Breast epithelium (tissue), 4 donors: ENCODE results near the gene GOLIM4. TPM values are rescaled to one million over a fixed set of nuclear protein-coding genes. Genes with fewer than 3 reads are reported as not detected.

Experiments
- DNase-seq, 2 donors: peaks; one replicate each; pipeline ENCODE4 v3.0.0-alpha.2; 2019; ENCODE audit warnings: low spot score in 2 of 2
- H3K27ac ChIP-seq, 2 donors: fragments of 200-600 bp; sonication (generic) in 1 of 2; one replicate each; pipeline ENCODE4 v1.5.1; 2016 to 2019; ENCODE audit warnings: mild to moderate bottlenecking in 1 of 2
- H3K27me3 ChIP-seq, 2 donors: fragments of 200-600 bp; sonication (generic) in 1 of 2; one replicate each; pipeline versions ENCODE4 v1.5.1 to v1.6.0; 2017 to 2019; ENCODE audit warnings: control low read depth in 1 of 2, mild to moderate bottlenecking in 1 of 2
- H3K36me3 ChIP-seq: fragments of 200-600 bp; one replicate; pipeline ENCODE4 v1.5.1; 2019
- H3K4me1 ChIP-seq, 2 donors: fragments of 200-600 bp; sonication (generic); one replicate each; pipeline ENCODE4 v1.5.1; 2016 to 2019; ENCODE audit warnings: control low read depth in 1 of 2
- H3K4me3 ChIP-seq, 3 donors: fragments of 200-600 bp; sonication (generic); 1 replicate in 2 of 3; 2 replicates in 1 of 3; pipeline ENCODE4 v1.5.1; 2016 to 2019; ENCODE audit warnings: mild to moderate bottlenecking in 3 of 3, moderate library complexity in 2 of 3
- H3K9me3 ChIP-seq, 2 donors: fragments of 200-600 bp; sonication (generic) in 1 of 2; one replicate each; pipeline ENCODE4 v1.5.1; 2016 to 2019; ENCODE audit warnings: control low read depth in 1 of 2
- CTCF ChIP-seq, 3 donors: fragments of 450-650 bp; IDR thresholded peaks; one replicate each; pipeline ENCODE4 v1.5.1; 2016 to 2017; ENCODE audit warnings: antibody characterized with exemption in 3 of 3, mild to moderate bottlenecking in 3 of 3, moderate library complexity in 3 of 3
- POLR2A ChIP-seq: fragments of 450-650 bp; IDR thresholded peaks from one replicate; pipeline ENCODE4 v1.6.1; 2016; ENCODE audit warnings: antibody characterized with exemption, mild to moderate bottlenecking, moderate library complexity
- POLR2AphosphoS5 ChIP-seq, 3 donors: sonication (generic); formaldehyde crosslinking; IDR thresholded peaks; one replicate each; pipeline ENCODE4 v1.6.1; 2017; ENCODE audit warnings: antibody characterized with exemption in 3 of 3
- intact Hi-C: fragments of 100-400 bp; cut with DNase I; formaldehyde crosslinking; loops from one replicate; pipeline ENCODE4 v1.15.1; 2023; ENCODE audit warnings: low total_unique reads
- total RNA-seq, 3 donors: library from RNA; depleted of rRNA; stranded (reverse); fragments of >200 nt; gene quantifications; one replicate each; pipeline ENCODE4 v1.1.0, GENCODE V29; 2016

GOLIM4 gene
- total RNA-seq, 3 donors from 2014 or later = 21.4 to 34.9 (median 33.8) TPM

- Histone ChIP-seq H3K27me3 (no peaks in the 10 kb centered on the region), H3K36me3 (no peaks in the 10 kb centered on the region), H3K4me3 (no peak overlapping the region), H3K27ac (no peak overlapping the region), H3K4me1 (no peaks in the 10 kb centered on the region), H3K9me3 (no peaks in the 10 kb centered on the region)
- no peak for TF ChIP-seq POLR2AphosphoS5 (IDR thresholded peaks at IDR 0.05)
- no peak for TF ChIP-seq POLR2A
- no peak for TF ChIP-seq CTCF (IDR thresholded peaks at IDR 0.05)
- intact Hi-C loops = no loop called here
- no peak for DNase-seq
Observed at GRCh38 chr3:168083906-168084305, 11.8 kb downstream of the GOLIM4 start.

- Histone ChIP-seq H3K27me3 (no peaks in the 10 kb centered on the region), H3K4me1 (no peaks in the 10 kb centered on the region), H3K27ac (no peak overlapping the region), H3K36me3 (no peaks in the 10 kb centered on the region), H3K9me3 (no peaks in the 10 kb centered on the region), H3K4me3 (no peak overlapping the region)
- DNase-seq = no peak
- intact Hi-C loops = no loop called here
- TF ChIP-seq CTCF (IDR thresholded peaks at IDR 0.05) = no peak
- no peak for TF ChIP-seq POLR2AphosphoS5 (IDR thresholded peaks at IDR 0.05)
- no peak for TF ChIP-seq POLR2A
Observed at GRCh38 chr3:168081856-168082255, 13.9 kb downstream of the GOLIM4 start.

- TF ChIP-seq POLR2AphosphoS5 (IDR thresholded peaks at IDR 0.05) = no peak
- no peak for TF ChIP-seq CTCF (IDR thresholded peaks at IDR 0.05)
- no peak for TF ChIP-seq POLR2A
- no peak for DNase-seq
- no peaks in the 10 kb centered on the region for H3K36me3 ChIP-seq
- no peak overlapping the region for H3K27ac ChIP-seq
- intact Hi-C loops = no loop called here
- no peaks in the 10 kb centered on the region for H3K4me1 ChIP-seq
- H3K4me3 ChIP-seq = no peak overlapping the region
- H3K27me3 ChIP-seq = no peaks in the 10 kb centered on the region
- H3K9me3 ChIP-seq = no peaks in the 10 kb centered on the region
Observed at GRCh38 chr3:168081171-168081771, 14.5 kb downstream of the GOLIM4 start.

- Histone ChIP-seq H3K36me3 (no peaks in the 10 kb centered on the region), H3K27me3 (no peaks in the 10 kb centered on the region), H3K27ac (no peak overlapping the region), H3K9me3 (no peaks in the 10 kb centered on the region), H3K4me1 (no peaks in the 10 kb centered on the region), H3K4me3 (no peak overlapping the region)
- no peak for DNase-seq
- intact Hi-C loops = no loop called here
- TF ChIP-seq CTCF (IDR thresholded peaks at IDR 0.05) = no peak
- no peak for TF ChIP-seq POLR2AphosphoS5 (IDR thresholded peaks at IDR 0.05)
- no peak for TF ChIP-seq POLR2A
Observed at GRCh38 chr3:168080499-168081170, 15.1 kb downstream of the GOLIM4 start.

- H3K36me3 ChIP-seq = no peaks in the 10 kb centered on the region
- H3K4me3 ChIP-seq = no peak overlapping the region
- no peaks in the 10 kb centered on the region for H3K27me3 ChIP-seq
- no peaks in the 10 kb centered on the region for H3K9me3 ChIP-seq
- no peak overlapping the region for H3K27ac ChIP-seq
- TF ChIP-seq POLR2AphosphoS5 (IDR thresholded peaks at IDR 0.05) = no peak
- no peak for TF ChIP-seq POLR2A
- TF ChIP-seq CTCF (IDR thresholded peaks at IDR 0.05) = no peak
- no peak for DNase-seq
- H3K4me1 ChIP-seq = no peaks in the 10 kb centered on the region
- intact Hi-C loops = no loop called here
Observed at GRCh38 chr3:168080022-168080421, 15.7 kb downstream of the GOLIM4 start.
